Measurements from ENCODE around the gene WNT4.

The WNT4 gene

GRCh38 chr1:22163137-22163536 lies 20.2 kb upstream of the WNT4 start:
- no peak for DNase-seq

GRCh38 chr1:22159891-22160290 lies 17.0 kb upstream of the WNT4 start:
- no peak for DNase-seq

GRCh38 chr1:22158654-22159053 lies 15.8 kb upstream of the WNT4 start:
- DNase-seq: no peak

GRCh38 chr1:22157359-22157966 lies 14.6 kb upstream of the WNT4 start:
- DNase-seq: no peak

GRCh38 chr1:22155517-22155916 lies 12.6 kb upstream of the WNT4 start:
- DNase-seq: no peak

GRCh38 chr1:22154626-22155025 lies 11.7 kb upstream of the WNT4 start:
- DNase-seq: no peak

GRCh38 chr1:22153660-22154437 lies 11.0 kb upstream of the WNT4 start:
- no peak for DNase-seq

- no peak for DNase-seq
Measured at GRCh38 chr1:22150923-22151322, 8.0 kb upstream of the WNT4 start.

GRCh38 chr1:22142315-22143064 lies 407 bp downstream of the WNT4 start:
- no peak for DNase-seq

GRCh38 chr1:22141554-22142314 lies 1.2 kb downstream of the WNT4 start:
- DNase-seq: no peak

- no peak for DNase-seq
Measured at GRCh38 chr1:22140694-22141093, 2.2 kb downstream of the WNT4 start.

- DNase-seq: no peak
Measured at GRCh38 chr1:22139817-22140216, 3.1 kb downstream of the WNT4 start.

GRCh38 chr1:22139066-22139594 lies 3.8 kb downstream of the WNT4 start:
- DNase-seq: no peak

- no peak for DNase-seq
Measured at GRCh38 chr1:22137004-22137720, 5.7 kb downstream of the WNT4 start.

GRCh38 chr1:22133931-22134324 lies 9.0 kb downstream of the WNT4 start:
- no peak for DNase-seq

GRCh38 chr1:22133247-22133930 lies 9.5 kb downstream of the WNT4 start:
- no peak for DNase-seq

GRCh38 chr1:22132517-22133235 lies 10.2 kb downstream of the WNT4 start:
- no peak for DNase-seq

GRCh38 chr1:22131875-22132486 lies 10.9 kb downstream of the WNT4 start:
- peak; percentile 51 for DNase-seq

GRCh38 chr1:22131062-22131461 lies 11.8 kb downstream of the WNT4 start:
- DNase-seq: no peak

- DNase-seq: no peak
Measured at GRCh38 chr1:22129501-22130117, 13.3 kb downstream of the WNT4 start.

Data from CD4-positive, alpha-beta T cell treated with Interleukin-10 for 1 hour (primary cell).